GM18873 (cell line): ENCODE measurements around the gene TAC4.
"Not testable (repeated sequence)": the region's sequence is repeated elsewhere in the genome, so short reads cannot be mapped to it uniquely, and the experiment has no call there.

Source experiments
- ATAC-seq: cut with Tn5 transposase; IDR thresholded peaks from one replicate; pipeline ENCODE4 v1.9.1; 2021; ENCODE audit warnings: mild to moderate bottlenecking, moderate library complexity, moderate number of reproducible peaks; ENCODE audit not compliant: unreplicated experiment, low FRiP score

Gene TAC4

GRCh38 chr17:49846938-49847712 lies 744 bp downstream of the TAC4 start:
- ATAC-seq = no peak

DNA sequence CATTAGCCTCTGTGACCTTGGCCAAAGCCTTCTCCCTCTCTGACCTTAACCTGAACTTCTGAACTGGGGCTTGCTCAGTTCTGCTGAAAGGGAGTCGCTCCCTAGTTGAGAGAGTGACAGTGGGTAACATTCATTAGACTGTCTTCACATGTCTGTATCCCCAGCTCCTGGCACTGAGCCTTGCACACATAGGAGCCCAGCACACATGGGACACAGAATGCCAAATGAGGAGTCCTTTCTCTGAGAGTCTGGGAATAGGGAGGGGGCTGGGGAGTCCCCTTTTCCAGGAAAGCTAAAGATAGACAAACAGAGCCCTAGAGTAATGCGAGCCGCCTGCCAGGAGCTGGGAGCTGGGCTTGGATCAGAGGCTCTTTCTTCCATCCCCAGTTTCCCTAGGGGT lies 2.5 kb downstream of the TAC4 start:
- ATAC-seq = no peak

DNA sequence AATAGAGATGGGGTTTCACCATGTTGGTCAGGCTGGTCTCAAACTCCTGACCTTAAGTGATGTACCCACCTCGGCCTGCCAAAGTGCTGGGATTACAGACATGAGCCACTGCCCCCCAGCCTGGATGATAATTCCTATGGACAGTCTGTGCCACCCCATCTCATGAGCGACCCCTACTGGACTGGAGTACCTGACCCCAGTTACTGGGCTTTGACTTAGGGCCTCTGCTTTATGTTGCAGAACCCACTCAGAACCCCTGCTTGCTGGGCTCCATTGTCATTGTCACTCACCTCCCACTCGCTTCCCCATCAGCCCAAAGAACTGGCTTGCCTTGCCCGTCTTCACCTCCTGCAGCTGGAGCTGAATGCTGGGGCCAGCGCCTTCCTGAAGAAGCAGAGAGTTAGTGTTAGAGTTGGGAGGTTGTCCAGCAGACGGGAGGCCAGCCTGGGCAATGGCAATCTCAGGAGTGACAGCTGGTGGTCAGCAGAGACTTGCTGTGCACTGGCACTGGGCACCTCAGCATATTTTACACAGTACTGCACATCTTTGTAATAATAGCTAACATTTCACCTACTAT lies 4.0 kb downstream of the TAC4 start:
- ATAC-seq = no peak

DNA sequence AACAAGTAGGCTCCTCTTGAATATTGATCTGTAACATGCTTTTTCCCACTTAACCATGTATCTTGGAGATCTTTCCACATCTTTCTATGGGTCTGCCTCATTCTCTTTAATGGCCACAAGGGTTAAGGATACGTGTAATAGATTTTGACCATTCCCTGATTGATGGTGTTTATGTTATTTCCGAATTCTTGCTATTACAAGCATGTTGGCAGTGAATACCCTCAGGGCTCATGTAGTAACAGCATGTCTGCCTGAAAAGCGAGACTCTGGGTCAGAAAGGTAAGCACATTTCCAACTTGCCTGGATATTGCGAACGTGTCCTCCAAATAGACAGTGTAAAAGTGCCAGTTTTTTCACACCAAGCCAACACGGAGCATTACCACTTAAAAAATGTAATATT lies 5.0 kb downstream of the TAC4 start:
- no peak for ATAC-seq

DNA sequence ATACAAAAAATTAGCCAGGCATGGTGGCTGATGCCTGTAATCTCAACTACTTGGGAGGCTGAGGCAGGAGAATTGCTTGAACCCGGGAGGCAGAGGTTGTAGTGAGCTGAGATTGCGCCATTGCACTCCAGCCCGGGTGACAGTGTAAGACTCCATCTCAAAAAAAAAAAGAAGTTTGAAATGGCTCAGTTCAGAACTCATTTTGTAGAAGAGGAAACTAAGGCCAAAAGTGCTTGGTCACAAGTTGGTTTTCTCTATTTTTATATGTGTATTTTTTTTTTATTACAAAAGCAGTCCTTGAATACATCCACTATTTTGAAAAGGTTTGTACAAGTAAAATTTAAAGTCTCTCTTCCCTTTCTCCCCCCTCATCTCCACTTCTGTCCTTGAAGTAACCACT lies 5.5 kb downstream of the TAC4 start:
- ATAC-seq = no peak

DNA sequence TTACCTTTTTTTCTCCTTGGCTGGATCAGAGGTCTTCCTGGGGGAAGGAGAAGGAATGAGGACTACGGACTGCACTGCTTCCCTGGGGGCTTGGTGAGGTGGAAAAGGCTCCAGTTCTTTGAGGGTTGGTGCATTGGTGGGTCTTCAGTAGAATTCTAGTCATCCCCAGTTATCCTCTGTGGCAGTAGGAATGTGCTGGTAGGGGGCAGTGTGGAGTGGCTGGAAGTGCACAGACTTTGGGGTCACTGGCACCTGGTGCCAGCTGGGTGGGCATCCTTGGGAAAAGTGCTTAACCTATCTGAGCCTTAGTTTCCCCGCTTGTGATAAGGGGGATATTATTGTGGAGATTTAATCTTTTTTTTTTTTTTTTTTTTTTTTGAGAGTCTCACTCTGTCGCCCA lies 6.3 kb downstream of the TAC4 start:
- ATAC-seq = no peak

DNA sequence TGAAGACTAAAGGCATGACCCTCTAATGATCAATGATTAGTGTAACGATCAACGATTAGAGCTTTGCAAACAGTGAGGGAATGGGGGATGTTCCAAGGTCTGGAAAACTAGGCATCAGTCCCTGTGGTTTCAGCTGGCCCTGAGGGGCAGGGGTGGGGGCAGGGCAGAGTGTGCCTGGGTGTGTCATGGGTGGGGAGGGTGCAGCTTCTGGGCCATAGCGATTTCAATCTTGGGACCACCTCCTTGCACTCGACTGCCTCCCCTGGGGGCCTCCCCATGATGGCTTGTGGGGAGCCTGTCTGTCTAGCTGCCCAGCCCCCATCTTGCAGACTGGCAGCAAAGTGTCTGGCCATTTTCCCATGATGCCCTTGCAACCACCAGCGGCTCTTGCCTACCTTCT lies 8.4 kb downstream of the TAC4 start:
- no peak for ATAC-seq

DNA sequence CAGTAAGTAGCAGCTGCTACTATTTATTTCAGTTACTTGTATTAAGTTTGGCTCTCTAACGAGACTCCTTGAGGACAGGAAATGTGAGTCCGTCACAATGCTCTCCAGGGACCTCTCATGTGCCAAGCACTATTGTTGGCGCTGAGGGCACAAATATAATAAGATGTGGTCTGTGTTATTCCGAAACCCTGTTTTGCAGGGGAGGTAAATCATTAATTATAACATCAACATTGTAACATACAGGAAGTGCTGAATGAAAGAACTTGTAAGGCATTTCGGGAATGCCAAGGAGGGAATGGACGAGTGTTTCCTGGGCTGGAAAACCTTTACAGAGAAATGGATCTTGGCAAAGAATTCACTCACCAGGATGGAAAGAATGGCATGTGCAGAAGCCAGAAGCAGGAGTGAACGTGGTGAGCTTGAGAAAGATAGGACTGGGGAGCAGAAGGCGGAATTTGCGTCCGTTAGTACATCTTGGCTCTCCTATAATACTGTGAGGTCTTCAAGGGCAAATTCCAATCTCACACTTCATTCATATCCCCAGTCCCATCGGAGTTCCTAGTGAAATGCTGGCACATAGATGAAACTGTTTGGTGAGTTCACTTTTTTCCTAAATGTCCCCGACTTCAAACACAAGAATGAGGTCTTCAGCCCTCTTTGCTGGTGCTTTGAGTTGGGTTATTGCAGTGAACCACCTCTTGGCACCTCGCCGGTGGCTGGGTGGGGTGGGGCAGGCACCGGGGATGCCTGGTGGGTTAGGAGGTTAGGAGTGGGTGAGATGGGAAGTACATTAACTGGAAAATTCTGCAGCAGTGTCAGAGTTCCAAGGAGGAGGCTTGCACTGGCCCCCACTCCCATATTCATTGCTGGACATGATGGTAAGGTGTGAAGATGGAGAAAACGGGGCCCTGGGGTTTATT lies 11.5 kb downstream of the TAC4 start:
- ATAC-seq = no peak

- no peak for ATAC-seq
Measured at GRCh38 chr17:49835472-49835871, 12.4 kb downstream of the TAC4 start.

GRCh38 chr17:49834118-49834743 lies 13.6 kb downstream of the TAC4 start:
- ATAC-seq = no peak

DNA sequence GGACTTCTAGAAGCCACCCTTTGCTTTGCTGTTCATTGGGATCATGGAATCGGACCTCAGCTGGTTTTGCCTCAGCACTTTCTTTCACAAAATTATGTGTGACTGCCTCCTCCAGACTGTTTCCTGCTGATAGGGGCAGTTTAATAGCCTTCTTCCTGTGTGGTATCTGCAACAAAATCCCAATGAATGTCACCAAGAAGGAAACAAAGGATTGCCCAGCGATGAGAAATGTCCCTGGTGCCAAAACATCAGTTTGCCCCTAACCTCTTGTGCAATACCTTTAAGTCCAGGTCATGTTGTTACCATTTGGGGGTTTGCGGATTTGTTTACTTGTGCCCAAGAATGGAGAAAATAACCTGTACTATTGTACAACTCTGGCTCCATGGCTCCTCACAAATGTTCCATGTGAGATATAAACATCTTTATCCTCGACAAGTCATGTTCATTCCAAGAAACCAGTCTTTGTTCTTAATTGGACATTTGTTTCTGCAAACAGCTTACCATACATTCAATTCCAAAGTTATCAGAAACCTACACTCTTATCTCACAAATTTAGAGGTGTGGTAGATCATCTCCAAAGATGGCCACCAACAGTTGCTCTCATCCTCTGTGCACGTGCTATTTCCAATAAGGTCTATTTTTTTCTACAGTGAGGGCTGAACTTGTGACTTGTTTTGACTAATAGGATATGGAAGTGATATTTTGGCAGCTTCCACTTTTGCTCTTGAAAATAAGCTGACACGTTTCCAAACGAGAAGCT lies 14.8 kb downstream of the TAC4 start:
- ATAC-seq = no peak

DNA sequence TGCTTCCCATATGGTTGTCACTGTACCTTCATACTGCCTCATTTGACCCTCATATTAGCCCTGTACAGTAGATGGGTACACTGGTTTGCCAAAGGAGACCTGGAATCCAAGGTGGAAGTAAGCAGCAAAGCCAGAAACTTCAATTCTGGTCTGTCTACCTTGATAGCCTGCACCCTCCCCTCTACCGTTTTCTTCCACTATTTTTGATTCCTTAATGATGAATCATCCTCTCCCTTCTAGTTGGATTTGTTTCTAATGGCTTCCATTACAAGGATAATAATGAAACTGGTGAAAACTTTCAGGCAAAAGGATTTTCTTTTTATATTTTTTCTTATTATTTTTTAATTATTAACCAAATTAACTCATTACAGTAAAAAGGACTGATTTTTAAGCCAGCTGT lies 17.3 kb downstream of the TAC4 start:
- no peak for ATAC-seq

GRCh38 chr17:49829026-49829425 lies 18.8 kb downstream of the TAC4 start:
- ATAC-seq = no peak

- ATAC-seq = not testable (repeated sequence)
Measured at GRCh38 chr17:49828325-49828724, 19.5 kb downstream of the TAC4 start.

- no peak for ATAC-seq
Measured at GRCh38 chr17:49825645-49826044, 22.2 kb downstream of the TAC4 start.

- no peak for ATAC-seq
Measured at GRCh38 chr17:49823614-49824013, 24.3 kb downstream of the TAC4 start.

- no peak for ATAC-seq
Measured at GRCh38 chr17:49822829-49823228, 25.0 kb downstream of the TAC4 start.

GRCh38 chr17:49821916-49822315 lies 26.0 kb downstream of the TAC4 start:
- no peak for ATAC-seq

DNA sequence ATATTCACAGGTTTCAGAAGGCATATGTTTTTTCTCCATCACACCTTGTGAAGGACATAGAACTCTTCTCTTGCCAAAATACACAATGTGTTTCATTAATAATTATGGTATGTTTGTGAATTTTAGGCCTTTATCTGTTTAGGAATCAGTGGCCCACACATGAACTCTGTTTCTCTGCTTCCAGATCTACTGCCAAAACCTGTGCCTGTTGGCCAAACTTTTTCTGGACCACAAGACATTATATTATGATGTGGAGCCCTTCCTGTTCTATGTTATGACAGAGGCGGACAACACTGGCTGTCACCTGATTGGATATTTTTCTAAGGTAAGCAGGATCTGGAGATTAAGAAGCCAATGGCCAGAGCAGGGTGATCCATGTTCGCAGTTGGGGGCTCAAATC lies 26.4 kb downstream of the TAC4 start:
- ATAC-seq = no peak

DNA sequence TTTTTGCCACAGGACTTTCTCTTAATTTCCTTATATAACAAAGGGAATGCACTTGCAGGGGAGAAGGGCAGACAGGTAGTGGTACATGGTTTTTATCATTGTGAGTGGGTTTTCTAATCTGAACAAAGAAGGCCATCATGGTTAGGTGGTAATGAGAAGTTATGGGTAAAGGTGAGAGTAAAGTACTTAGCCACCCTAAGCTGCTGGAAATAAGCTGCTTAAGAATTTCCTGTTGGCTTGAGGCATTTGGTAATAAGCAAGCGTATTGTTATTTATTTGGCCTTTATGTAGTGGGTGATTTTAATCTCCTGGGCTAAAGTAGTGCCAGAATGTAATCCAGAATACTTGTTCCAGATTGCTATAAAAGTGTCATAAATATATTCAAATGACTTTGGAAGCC lies 27.1 kb downstream of the TAC4 start:
- no peak for ATAC-seq
